Activated naive CD4-positive, alpha-beta T cell treated with anti-CD3 and anti-CD28 coated beads, Interleukin-2, amount 50 U/mL, for 24 hours (primary cell): ENCODE data around the gene FAM200A.
A peak's percentile ranks its signal among the peaks of the same experiment; 100 is the strongest.
"Not testable (repeated sequence)": the region's sequence is repeated elsewhere in the genome, so short reads cannot be mapped to it uniquely, and the experiment has no call there.

ENCODE experiments used
- H3K27ac Mint-ChIP-seq: one replicate; pipeline ENCODE4 v1.8.0; 2021; ENCODE audit warnings: mild to moderate bottlenecking, mixed read lengths
- H3K27me3 Mint-ChIP-seq: one replicate; pipeline ENCODE4 v1.8.0; 2021; ENCODE audit warnings: mixed read lengths
- H3K36me3 Mint-ChIP-seq: one replicate; pipeline ENCODE4 v1.8.0; 2021; ENCODE audit warnings: mixed read lengths
- H3K4me1 Mint-ChIP-seq: one replicate; pipeline ENCODE4 v1.8.0; 2021; ENCODE audit warnings: mixed read lengths
- H3K4me3 Mint-ChIP-seq: one replicate; pipeline ENCODE4 v1.8.0; 2021; ENCODE audit warnings: mild to moderate bottlenecking, mixed read lengths
- H3K9me3 Mint-ChIP-seq: one replicate; pipeline ENCODE4 v1.8.0; 2021; ENCODE audit warnings: mixed read lengths

The FAM200A gene

DNA sequence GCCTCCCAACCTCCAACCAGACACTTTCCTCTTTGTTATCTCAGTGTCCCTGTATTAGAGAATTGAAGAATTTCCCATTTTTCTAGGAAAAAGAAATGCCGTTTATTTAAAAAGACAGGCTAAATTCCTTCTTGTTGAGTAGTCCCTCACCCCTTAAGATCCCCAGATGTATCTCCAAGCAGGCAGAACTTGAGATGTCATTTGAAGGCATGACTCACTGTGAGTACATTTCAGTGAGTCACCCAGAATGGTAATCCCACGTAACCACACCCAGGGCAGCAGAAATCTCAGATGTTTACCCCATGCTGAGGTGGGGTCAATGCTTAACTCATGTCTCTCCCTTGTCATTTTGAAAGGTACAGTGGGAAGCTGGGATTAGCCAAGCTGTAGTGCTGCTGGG is 10.9 kb upstream of the FAM200A start:
- Mint-ChIP-seq H3K36me3 (peaks cover 27% of the 10 kb centered on the region), H3K4me3 (peak overlapping the region; percentile 81), H3K27me3 (no peaks in the 10 kb centered on the region), H3K27ac (peak overlapping the region; percentile 98), H3K9me3 (no peaks in the 10 kb centered on the region), H3K4me1 (peaks cover 53% of the 10 kb centered on the region)

DNA sequence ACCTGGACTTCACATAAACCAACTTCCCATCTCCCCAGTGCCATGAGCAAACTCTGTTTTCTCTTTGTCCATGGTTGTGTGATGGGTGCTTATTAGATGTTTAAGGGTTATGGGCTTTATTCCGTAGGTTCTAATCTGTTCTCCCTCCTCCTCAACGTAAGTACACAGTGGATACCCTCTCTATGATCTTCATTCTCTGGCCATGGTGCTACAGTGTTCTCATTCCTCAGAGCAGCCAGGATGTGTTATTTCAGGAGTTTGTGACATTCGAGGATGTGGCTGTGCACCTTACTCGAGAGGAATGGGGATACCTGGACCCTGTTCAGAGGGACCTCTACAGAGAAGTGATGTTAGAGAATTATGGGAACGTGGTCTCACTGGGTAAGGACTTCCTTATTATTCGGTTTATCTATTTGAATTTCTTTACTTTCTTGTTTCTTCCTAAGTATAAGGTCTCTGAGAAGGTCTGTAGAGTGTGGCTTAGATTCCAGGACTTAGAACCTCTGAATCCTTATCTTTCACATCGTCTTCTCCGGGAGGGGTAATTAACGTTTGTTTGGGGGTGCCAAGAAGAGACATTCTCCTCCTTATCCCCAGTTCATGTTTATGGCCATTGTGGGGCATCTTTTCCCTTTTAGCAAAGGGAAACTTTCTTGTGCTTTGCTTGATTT is 10.3 kb upstream of the FAM200A start:
- H3K4me3 Mint-ChIP-seq, result peak overlapping the region; percentile 81
- H3K36me3 Mint-ChIP-seq, result peaks cover 27% of the 10 kb centered on the region
- H3K27ac Mint-ChIP-seq, result peak overlapping the region; percentile 98
- peaks cover 58% of the 10 kb centered on the region for H3K4me1 Mint-ChIP-seq
- H3K27me3 Mint-ChIP-seq, result no peaks in the 10 kb centered on the region
- no peaks in the 10 kb centered on the region for H3K9me3 Mint-ChIP-seq

DNA sequence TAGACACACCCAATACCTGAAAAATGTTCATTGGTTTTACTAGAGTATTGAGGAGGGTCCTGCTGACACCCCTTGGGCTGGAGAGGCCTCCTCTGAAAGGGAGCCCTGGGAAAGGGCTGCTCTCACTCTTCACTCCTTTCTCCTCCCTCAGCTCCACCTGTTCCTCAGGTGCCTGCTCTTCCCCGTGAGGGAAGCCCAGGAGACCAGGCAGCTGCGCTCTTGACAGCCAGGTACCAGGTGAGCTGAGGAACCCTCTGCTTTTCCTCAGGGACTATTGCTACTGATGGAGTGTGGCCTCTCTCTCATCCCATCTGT is 9.8 kb upstream of the FAM200A start:
- H3K4me1 Mint-ChIP-seq, result peaks cover 60% of the 10 kb centered on the region
- H3K27ac Mint-ChIP-seq, result no peak overlapping the region
- H3K36me3 Mint-ChIP-seq, result peaks cover 27% of the 10 kb centered on the region
- no peaks in the 10 kb centered on the region for H3K9me3 Mint-ChIP-seq
- no peak overlapping the region for H3K4me3 Mint-ChIP-seq
- no peaks in the 10 kb centered on the region for H3K27me3 Mint-ChIP-seq

DNA sequence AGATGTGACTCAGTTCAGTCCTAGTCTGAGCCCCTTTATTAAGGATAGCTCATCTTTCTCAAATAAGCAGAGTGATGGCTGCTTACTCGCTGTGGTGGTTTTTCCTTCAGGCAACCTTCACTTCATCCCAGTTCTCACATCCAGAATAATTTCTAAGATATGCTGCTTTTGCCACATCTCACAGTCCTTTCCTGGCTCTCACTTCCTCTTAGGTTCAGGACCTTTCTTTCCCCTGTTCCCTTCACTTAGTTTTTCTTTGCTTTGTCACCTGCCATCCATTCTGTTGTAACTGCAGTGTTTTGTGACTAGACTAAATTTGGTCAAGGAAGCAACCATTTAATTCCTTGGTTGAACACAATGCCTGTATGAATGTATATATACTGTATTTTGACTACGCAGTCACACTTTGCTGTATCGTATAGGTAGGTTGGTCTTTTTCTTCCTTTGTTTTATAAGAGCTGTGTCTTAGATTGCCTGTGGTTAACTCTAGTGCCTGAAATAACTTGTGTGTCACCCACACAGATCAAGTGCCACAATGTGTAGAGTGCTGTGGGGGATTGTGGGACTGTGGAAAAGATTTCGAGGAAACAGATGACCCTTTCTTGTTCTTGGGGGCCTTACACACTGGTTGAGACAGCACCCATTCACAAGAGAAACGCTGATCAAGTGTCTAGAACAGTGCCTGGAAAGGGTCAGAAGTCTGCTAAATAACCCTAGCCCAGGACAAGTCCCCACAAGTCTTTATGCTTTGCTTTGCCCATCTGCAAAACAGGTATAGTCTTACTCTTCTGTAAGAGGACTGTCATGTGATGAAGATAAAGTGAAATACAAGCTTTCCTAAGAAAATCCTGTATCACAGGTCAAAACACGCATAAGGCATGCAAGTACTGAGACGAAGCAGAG is 9.2 kb upstream of the FAM200A start:
- no peaks in the 10 kb centered on the region for H3K9me3 Mint-ChIP-seq
- H3K27me3 Mint-ChIP-seq, result no peaks in the 10 kb centered on the region
- H3K4me3 Mint-ChIP-seq, result peak overlapping the region; percentile 99
- peak overlapping the region; percentile 74 for H3K27ac Mint-ChIP-seq
- peaks cover 26% of the 10 kb centered on the region for H3K36me3 Mint-ChIP-seq
- H3K4me1 Mint-ChIP-seq, result peaks cover 61% of the 10 kb centered on the region

DNA sequence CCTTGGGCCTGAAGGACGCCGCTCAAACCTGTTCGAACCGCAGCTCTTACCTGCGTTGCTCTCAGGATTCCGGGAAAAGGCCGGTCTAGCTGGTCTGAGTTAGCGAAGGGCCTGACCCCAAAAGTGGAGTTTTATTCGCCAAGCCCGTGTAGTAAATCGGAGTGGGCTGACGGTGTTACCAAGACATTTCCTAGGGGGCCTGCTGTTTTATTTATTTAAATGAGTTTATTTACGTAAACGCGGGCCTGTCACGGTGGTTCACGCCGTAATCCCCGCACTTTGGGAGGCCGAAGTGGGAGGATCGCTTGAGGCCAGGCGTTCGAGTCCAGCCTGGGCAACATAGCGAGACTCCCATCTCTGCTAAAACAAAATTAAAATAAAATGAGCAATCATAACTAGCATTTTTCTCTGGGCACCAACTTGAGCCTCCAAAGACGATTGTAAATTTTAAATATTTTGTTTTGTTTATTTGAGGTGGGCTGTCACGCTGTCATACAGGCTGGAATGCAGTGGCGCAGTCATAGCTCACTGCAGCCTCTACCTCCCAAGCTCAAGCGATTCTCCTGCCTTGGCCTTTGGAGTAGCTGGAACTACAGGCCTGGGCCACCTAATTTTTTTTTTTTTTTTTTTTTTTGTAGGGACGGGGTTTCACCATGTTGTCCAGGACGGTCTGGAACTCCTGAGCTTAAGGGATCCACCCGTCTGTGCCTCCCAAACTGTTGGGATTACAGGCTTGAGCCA is 7.4 kb upstream of the FAM200A start:
- H3K27me3 Mint-ChIP-seq, result no peaks in the 10 kb centered on the region
- peaks cover 29% of the 10 kb centered on the region for H3K36me3 Mint-ChIP-seq
- peak overlapping the region; percentile 99 for H3K4me3 Mint-ChIP-seq
- peaks cover 66% of the 10 kb centered on the region for H3K4me1 Mint-ChIP-seq
- no peaks in the 10 kb centered on the region for H3K9me3 Mint-ChIP-seq
- peak overlapping the region; percentile 99 for H3K27ac Mint-ChIP-seq

DNA sequence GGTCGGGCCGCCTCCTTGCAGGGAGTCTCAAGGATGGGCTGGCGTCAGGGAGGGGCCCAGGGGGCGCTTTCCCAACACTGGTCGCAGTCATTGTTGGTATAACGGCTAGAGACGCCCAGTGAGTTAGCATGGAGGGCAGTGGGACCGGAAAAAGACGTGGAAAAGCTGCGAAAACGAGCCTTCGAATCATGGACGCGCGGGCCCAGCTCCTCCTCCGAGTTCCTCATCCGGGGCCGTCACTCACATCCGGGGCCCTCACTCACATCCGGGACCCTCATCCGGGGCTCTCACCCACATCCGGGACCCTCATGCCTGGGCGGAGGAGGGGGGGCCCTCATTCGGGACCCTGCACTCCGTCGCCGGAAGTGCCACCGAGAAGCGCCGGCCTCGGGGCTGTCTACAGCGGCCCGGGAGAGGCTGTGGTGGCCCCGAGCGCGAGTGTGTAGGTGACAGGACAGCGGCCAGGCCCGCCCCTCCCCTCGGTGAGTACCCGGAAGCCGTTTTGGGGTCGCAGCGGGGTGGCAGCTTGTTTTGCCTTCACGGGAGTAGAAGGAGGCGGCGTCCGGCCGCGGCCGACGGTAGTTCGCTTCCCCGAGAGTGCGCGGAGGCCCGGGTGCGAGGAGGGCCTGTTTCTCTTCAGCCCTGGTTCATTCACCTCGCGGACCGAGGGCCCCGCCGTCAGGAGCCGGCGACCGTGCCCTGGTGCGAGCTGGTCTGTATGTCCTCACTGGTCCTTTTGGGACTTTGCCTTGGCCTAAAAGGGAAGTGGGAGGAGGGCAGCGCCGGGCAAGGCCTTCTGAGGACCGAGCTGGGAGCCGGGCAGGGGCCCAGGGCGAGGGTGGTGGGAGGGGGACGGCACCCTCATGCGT is 6.6 kb upstream of the FAM200A start, which contains the start of gene ZNF655:
ZNF655 (plus strand) TSS at position 337 of the 869 bp plus-strand sequence. CDS start 1,918 bp downstream, outside the sequence.
- Mint-ChIP-seq H3K27me3 (no peaks in the 10 kb centered on the region), H3K4me1 (peaks cover 62% of the 10 kb centered on the region), H3K27ac (peak within 1 kb of the TSS; percentile 99), H3K36me3 (peaks cover 22% of the 10 kb centered on the region), H3K4me3 (peak within 1 kb of the TSS; percentile 99), H3K9me3 (no peaks in the 10 kb centered on the region)

DNA sequence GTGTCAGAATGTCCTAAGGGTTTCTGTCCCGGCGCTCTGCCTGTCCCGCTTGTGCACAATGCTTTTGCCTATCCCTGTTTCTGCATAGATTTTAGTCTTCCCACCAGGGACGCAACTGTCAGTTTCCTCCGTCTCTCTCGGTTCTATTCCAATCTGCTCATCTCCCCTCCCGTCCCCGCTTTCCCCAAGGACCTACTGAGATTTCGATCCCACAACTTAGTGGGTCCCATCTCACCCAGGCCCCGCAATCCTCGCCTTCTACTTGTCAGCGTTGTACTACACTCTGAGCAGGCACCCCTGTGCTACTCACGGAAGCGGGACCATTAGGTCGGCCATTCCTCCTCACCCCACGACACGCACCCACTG is 6.0 kb upstream of the FAM200A start:
- Mint-ChIP-seq H3K36me3 (peaks cover 21% of the 10 kb centered on the region), H3K4me1 (peaks cover 63% of the 10 kb centered on the region), H3K4me3 (peak overlapping the region; percentile 99), H3K27me3 (no peaks in the 10 kb centered on the region), H3K9me3 (no peaks in the 10 kb centered on the region), H3K27ac (peak overlapping the region; percentile 99)

DNA sequence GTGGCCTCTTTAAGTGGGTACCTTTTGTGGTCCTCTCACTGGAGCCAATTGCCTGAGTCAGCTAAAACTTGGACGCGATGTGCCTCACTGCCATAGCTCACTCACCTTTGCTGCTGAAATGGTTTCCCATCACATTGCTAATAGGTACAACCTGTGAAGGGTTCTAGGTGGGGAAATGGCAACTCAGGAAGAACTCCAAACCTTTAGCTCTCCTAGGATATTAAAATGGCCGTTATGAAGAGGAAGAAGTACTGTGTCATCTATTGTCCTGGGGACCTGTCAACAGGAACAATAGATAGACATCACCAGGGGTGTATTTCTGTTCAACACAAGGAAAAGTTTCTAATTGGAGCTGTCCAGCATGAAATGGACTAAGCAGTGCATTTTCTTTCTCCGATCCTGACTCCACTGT is 5.3 kb upstream of the FAM200A start:
- Mint-ChIP-seq H3K36me3 (peaks cover 14% of the 10 kb centered on the region), H3K4me3 (peak overlapping the region; percentile 99), H3K9me3 (no peaks in the 10 kb centered on the region), H3K4me1 (peaks cover 62% of the 10 kb centered on the region), H3K27ac (peak overlapping the region; percentile 99), H3K27me3 (no peaks in the 10 kb centered on the region)

DNA sequence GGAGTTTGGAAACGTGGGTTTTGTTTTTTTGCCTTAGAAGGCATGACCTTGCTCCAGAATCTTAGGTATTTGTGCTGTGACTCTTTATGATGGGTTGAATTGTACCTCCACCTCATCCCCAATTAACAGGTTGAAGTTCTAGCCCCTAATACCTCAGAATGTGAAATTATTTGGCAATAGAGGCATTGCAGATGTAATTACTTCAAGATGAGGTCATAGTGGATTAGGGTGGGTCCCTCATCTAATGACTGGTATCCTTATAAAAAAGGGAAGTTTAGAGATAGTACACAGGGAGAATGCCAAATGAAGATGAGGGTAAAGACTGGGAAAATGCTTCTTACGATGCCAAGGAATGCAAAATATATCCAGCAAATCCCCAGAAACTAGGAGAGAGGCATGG is 3.0 kb upstream of the FAM200A start:
- Mint-ChIP-seq H3K27ac (peak overlapping the region; percentile 66), H3K36me3 (peaks cover 8% of the 10 kb centered on the region), H3K4me1 (peaks cover 50% of the 10 kb centered on the region), H3K4me3 (no peak overlapping the region), H3K27me3 (no peaks in the 10 kb centered on the region), H3K9me3 (no peaks in the 10 kb centered on the region)

DNA sequence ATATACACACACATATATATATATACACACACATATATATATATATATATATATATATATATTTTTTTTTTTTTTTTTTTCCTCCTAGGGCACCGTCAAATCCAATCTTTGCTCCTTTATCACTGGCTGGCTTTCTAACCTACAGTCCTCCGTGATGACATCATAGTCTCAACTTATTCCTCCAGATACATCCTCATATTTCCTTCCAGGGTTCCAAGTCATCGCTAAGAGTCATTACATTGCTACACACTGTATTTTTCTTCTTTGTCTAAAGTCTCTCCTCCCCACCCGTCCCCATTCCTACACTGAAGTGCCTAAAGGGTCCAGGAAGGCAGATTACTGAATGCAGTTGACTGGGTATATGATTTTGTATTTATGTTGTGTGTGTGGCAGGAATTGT is 1.1 kb upstream of the FAM200A start:
- Mint-ChIP-seq H3K9me3 (peaks cover 4% of the 10 kb centered on the region), H3K4me1 (peaks cover 52% of the 10 kb centered on the region), H3K27me3 (no peaks in the 10 kb centered on the region), H3K36me3 (peaks cover 13% of the 10 kb centered on the region), H3K4me3 (peak overlapping the region; percentile 72), H3K27ac (no peak overlapping the region)

DNA sequence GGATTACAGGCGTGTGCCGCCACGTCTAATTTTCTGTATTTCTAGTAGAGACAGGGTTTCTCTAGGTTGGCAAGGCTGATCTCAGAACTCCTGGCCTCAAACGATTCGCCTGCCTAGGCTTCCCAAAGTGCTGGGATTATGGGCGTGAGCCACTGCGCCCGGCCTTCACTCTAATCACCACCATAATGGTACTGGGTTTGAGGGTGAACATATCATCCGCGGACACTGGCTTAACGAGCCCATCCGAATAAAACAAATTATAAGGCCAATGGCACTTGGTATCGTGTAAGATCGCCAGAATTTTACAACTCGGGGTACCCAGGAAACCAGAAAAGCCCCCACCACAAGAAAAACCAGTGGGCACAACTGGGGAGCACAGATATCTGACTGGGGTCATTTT is 580 bp downstream of the FAM200A start:
- no peaks in the 10 kb centered on the region for H3K27me3 Mint-ChIP-seq
- peaks cover 41% of the 10 kb centered on the region for H3K4me1 Mint-ChIP-seq
- H3K27ac Mint-ChIP-seq, result peak overlapping the region; percentile 68
- H3K36me3 Mint-ChIP-seq, result peaks cover 21% of the 10 kb centered on the region
- H3K4me3 Mint-ChIP-seq, result peak overlapping the region; percentile 88
- peaks cover 4% of the 10 kb centered on the region for H3K9me3 Mint-ChIP-seq

DNA sequence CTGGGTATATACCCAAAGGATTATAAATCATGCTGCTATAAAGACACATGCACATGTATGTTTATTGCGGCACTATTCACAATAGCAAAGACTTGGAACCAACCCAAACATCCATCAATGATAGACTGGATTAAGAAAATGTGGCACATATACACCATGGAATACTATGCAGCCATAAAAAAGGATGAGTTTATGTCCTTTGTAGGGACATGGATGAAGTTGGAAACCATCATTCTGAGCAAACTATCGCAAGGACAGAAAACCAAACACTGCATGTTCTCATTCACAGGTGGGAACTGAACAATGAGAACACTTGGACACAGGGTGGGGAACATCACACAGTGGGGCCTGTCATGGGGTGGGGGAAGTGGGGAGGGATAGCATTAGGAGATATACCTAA is 2.4 kb downstream of the FAM200A start:
- H3K36me3 Mint-ChIP-seq, result peaks cover 16% of the 10 kb centered on the region
- H3K4me3 Mint-ChIP-seq, H3K9me3 Mint-ChIP-seq: not testable (repeated sequence)

DNA sequence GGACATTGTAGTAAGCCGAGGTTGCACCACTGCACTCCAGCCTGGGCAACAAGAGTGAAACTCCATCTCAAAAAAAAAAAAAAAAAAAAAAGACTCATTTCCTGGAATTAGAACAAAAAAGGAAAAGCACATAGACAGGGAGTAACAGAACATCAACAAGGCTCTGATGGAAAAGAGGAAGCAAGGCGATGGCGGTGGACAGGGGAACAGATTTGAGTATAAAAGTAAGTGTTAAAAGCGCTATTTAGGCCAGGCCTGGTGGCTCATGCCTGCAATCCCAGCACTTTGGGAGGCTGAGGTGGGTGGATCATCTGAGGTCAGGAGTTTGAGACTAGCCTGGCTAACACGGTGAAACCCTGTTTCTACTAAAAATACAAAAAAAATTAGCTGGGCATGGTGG is 6.6 kb downstream of the FAM200A start:
- H3K27ac Mint-ChIP-seq, H3K27me3 Mint-ChIP-seq, H3K4me1 Mint-ChIP-seq, H3K4me3 Mint-ChIP-seq, H3K9me3 Mint-ChIP-seq: not testable (repeated sequence)
- peaks cover 18% of the 10 kb centered on the region for H3K36me3 Mint-ChIP-seq

More for the DNA sequence above, 2.4 kb downstream of the FAM200A start:
- peaks cover 29% of the 10 kb centered on the region for H3K4me1 Mint-ChIP-seq
- H3K27ac Mint-ChIP-seq, H3K27me3 Mint-ChIP-seq: not testable (repeated sequence)

DNA sequence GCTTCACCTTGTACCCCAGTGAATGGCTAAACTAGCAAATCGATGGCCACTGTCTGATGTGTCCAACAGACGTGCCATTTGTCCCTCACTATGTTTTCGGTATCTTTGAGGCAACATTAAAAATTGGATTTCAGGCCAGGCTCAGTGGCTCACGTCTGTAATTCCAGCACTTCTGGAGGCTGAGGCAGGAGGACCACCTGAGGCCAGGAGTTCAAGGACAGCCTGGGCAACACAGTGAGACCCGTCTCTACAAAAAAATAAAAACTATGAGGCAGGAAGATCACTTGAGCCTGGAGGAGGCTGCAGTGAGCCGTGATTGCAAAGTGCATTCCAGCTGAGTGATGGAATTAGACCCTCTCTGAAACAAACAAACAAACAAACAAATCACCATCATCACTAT is 8.0 kb downstream of the FAM200A start:
- H3K27me3 Mint-ChIP-seq, result no peaks in the 10 kb centered on the region
- peaks cover 16% of the 10 kb centered on the region for H3K36me3 Mint-ChIP-seq
- no peaks in the 10 kb centered on the region for H3K4me1 Mint-ChIP-seq
- H3K9me3 Mint-ChIP-seq, result peaks cover 8% of the 10 kb centered on the region
- H3K4me3 Mint-ChIP-seq, result no peak overlapping the region
- no peak overlapping the region for H3K27ac Mint-ChIP-seq

DNA sequence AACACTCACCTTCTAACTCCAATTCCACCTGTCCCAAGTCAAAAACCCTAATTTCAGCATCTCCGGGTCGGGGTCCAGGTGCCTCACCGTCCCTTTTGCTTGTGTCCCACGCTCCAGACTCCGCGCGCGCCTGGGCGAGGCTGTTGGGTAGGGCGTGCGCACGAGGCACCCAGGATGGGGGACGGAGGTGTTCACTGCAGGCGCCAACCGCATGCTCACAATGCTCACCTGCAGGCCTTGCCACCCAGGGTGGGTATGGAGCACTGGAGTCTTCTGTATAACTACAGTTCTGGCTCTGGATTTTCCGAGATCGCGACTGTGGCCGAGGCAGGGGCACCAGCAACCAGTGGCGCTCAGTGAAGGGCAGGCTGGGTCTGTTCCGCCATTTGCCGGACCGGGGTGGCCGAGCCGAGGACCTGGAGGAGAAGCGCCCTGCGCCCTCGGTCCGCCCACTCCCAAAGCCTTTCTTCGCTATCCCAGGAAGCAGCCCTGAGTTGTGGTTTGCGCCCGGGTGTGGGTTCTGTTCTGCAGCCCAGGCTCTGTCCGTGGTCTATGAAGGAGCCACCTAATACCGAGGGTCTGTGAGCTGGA is 8.7 kb downstream of the FAM200A start:
- Mint-ChIP-seq H3K27ac (no peak overlapping the region), H3K4me1 (no peaks in the 10 kb centered on the region), H3K9me3 (peaks cover 6% of the 10 kb centered on the region), H3K27me3 (no peaks in the 10 kb centered on the region), H3K4me3 (no peak overlapping the region), H3K36me3 (peaks cover 13% of the 10 kb centered on the region)
